ENCODE measurements around the gene PAK2. TPM values are rescaled to one million over a fixed set of nuclear protein-coding genes. Genes with fewer than 3 reads are reported as not detected.

The PAK2 gene
- total RNA-seq, 1 experiment from 2014 or later: 70.4 TPM

DNA sequence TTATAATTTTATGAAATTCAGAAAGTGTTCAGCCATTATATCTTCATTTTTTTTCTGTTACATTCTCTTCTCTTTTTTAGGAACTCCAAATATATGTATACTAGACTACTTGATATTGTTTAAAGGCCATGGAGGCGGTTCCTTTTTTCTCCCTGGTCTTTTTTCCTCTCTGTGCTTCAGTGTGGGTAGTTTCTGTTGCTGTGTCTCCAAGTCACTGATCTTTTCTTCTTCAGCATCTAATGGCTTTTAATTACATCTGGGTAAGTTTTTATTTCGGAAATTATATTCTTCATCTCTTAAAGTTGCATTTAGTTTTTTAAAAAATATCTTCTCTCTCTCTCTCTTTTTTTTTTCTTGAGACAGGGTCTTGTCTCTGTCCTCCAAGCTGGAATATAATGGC, 18.6 kb upstream of the PAK2 start:
- H3K4me3 Mint-ChIP-seq (ENCODE audit: low read depth, unreplicated experiment): no peak overlapping the region
- CTCF ChIA-PET: no interaction called here
- BruUV-seq (replicated peaks): no TSS peak

GRCh38 chr3:196726788-196727675, 12.6 kb upstream of the PAK2 start:
- H3K9me3 Mint-ChIP-seq (ENCODE audit: low read depth, unreplicated experiment): no peaks in the 10 kb centered on the region
- TF ChIP-seq CTCF (IDR thresholded peaks at IDR 0.05; ENCODE audit: unreplicated experiment): no peak
- CTCF ChIA-PET: interaction anchor here (2.0 kb wide), 1 partner anchor 13 kb away, joined by 9 read pairs; the partner anchor contains the start of gene PAK2
- H3K4me3 Mint-ChIP-seq (ENCODE audit: low read depth, unreplicated experiment): no peak overlapping the region
- no TSS peak for BruUV-seq (replicated peaks)
- H3K27me3 Mint-ChIP-seq (ENCODE audit: unreplicated experiment): no peaks in the 10 kb centered on the region
- no peak for DNase-seq
- H3K36me3 Mint-ChIP-seq (ENCODE audit: insufficient read depth, unreplicated experiment): no peaks in the 10 kb centered on the region
- intact Hi-C loops (cut with micrococcal nuclease; ENCODE audit: unreplicated experiment): no loop called here
- peak overlapping the region; percentile 71 for H3K27ac Mint-ChIP-seq (ENCODE audit: unreplicated experiment)
- peaks cover 24% of the 10 kb centered on the region for H3K4me1 Mint-ChIP-seq (ENCODE audit: low read depth, unreplicated experiment)

More for the DNA sequence above, 18.6 kb upstream of the PAK2 start:
- no peak for TF ChIP-seq CTCF (IDR thresholded peaks at IDR 0.05; ENCODE audit: unreplicated experiment)
- no peaks in the 10 kb centered on the region for H3K36me3 Mint-ChIP-seq (ENCODE audit: insufficient read depth, unreplicated experiment)
- peaks cover 19% of the 10 kb centered on the region for H3K4me1 Mint-ChIP-seq (ENCODE audit: low read depth, unreplicated experiment)
- H3K27ac Mint-ChIP-seq (ENCODE audit: unreplicated experiment): no peak overlapping the region
- DNase-seq: no peak
- intact Hi-C loops (cut with micrococcal nuclease; ENCODE audit: unreplicated experiment): no loop called here
- peaks cover 5% of the 10 kb centered on the region for H3K9me3 Mint-ChIP-seq (ENCODE audit: low read depth, unreplicated experiment)
- H3K27me3 Mint-ChIP-seq (ENCODE audit: unreplicated experiment): no peaks in the 10 kb centered on the region

DNA sequence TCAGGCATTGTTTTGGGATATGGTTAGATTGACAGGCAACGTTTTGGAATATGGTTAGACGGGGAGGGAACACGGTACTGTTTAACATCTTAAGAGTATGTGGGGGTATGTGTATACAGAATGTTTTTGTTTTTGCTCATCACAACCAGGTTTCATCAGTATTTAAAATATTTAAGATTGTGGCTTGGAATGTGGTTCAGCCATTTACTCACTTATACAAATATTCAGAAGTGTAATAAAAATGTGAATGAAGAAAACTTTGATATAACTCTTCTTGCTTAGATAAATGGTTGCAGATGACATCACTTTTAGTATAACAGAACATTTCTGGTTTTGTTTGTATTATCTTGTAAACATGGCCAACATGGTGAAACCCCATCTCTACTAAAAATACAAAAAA, 3.9 kb upstream of the PAK2 start:
- Mint-ChIP-seq H3K36me3 (ENCODE audit: insufficient read depth, unreplicated experiment) (peaks cover 12% of the 10 kb centered on the region), H3K27ac (ENCODE audit: unreplicated experiment) (no peak overlapping the region), H3K27me3 (ENCODE audit: unreplicated experiment) (no peaks in the 10 kb centered on the region), H3K9me3 (ENCODE audit: low read depth, unreplicated experiment) (no peaks in the 10 kb centered on the region), H3K4me3 (ENCODE audit: low read depth, unreplicated experiment) (no peak overlapping the region), H3K4me1 (ENCODE audit: low read depth, unreplicated experiment) (no peaks in the 10 kb centered on the region)
- intact Hi-C loops (cut with micrococcal nuclease; ENCODE audit: unreplicated experiment): no loop called here
- no TSS peak for BruUV-seq (replicated peaks)
- DNase-seq: no peak
- CTCF ChIA-PET: no interaction called here
- no peak for TF ChIP-seq CTCF (IDR thresholded peaks at IDR 0.05; ENCODE audit: unreplicated experiment)

DNA sequence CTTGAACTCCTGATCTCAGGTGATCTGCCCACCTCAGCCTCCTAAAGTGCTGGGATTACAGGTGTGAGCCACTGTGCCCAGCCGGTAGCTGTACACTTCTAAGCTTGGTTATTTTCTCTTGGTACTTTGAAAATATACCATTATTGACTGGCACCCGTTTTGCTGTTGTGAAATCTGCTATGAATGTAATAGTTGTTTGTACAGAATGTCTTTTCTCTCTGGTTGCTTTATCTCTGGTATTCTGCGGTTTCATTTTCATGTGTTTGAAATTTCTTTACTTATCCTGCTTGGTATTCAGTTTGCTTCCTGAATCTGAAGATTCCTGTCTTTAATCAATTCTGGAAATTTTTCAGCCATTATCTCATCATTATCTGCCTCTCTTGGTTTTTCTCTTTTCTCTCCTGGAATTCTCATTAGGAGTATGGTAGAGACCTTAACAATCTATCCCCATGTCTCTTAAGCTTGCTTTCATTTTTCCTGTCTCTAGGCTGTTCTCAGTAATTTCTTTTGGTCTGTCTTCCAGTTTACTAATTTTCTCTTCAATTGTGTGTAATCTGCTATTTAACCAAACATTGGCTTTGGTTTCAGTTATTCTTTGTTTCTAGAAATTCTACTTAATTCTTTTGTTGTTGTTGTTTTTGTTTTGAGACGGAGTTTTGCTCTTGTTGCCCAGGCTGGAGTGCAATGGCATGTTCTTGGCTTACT, 2.8 kb upstream of the PAK2 start:
- no peak for TF ChIP-seq CTCF (IDR thresholded peaks at IDR 0.05; ENCODE audit: unreplicated experiment)
- Mint-ChIP-seq H3K27ac (ENCODE audit: unreplicated experiment) (no peak overlapping the region), H3K36me3 (ENCODE audit: insufficient read depth, unreplicated experiment) (peaks cover 22% of the 10 kb centered on the region), H3K27me3 (ENCODE audit: unreplicated experiment) (no peaks in the 10 kb centered on the region), H3K4me3 (ENCODE audit: low read depth, unreplicated experiment) (no peak overlapping the region), H3K9me3 (ENCODE audit: low read depth, unreplicated experiment) (no peaks in the 10 kb centered on the region), H3K4me1 (ENCODE audit: low read depth, unreplicated experiment) (no peaks in the 10 kb centered on the region)
- intact Hi-C loops (cut with micrococcal nuclease; ENCODE audit: unreplicated experiment): no loop called here
- BruUV-seq (replicated peaks): no TSS peak
- CTCF ChIA-PET: interaction anchor here (0.7 kb wide), 1 partner anchor 10 kb away, joined by 4 read pairs; no protein-coding TSS in a partner anchor
- DNase-seq: no peak

Measured in Calu3 (cell line).